Progenitor cell of endocrine pancreas (in vitro differentiated cells): Measurements from ENCODE around the gene ZMIZ2. TPM values are rescaled to one million over a fixed set of nuclear protein-coding genes. Genes with fewer than 3 reads are reported as not detected.
"Not testable (repeated sequence)": the region's sequence is repeated elsewhere in the genome, so short reads cannot be mapped to it uniquely, and the experiment has no call there.

Experiments
- DNase-seq: peaks from one replicate; pipeline ENCODE4 v3.0.0; 2021; ENCODE audit warnings: low spot score; ENCODE audit not compliant: unreplicated experiment
- H3K27ac Mint-ChIP-seq: 2 replicates; pipeline ENCODE4 v1.8.0; 2021; ENCODE audit warnings: mild to moderate bottlenecking, moderate library complexity, mixed read lengths
- H3K27me3 Mint-ChIP-seq: 2 replicates; pipeline ENCODE4 v1.8.0; 2021; ENCODE audit warnings: mixed read lengths
- H3K36me3 Mint-ChIP-seq: 2 replicates; pipeline ENCODE4 v1.8.0; 2022; ENCODE audit warnings: mixed read lengths; ENCODE audit not compliant: insufficient read depth
- H3K4me1 Mint-ChIP-seq: 2 replicates; pipeline ENCODE4 v1.8.0; 2021; ENCODE audit warnings: low read depth, mixed read lengths
- H3K4me3 Mint-ChIP-seq: 2 replicates; pipeline ENCODE4 v1.8.0; 2021; ENCODE audit warnings: low read depth, mild to moderate bottlenecking, moderate library complexity, mixed read lengths
- H3K9me3 Mint-ChIP-seq: 2 replicates; pipeline ENCODE4 v1.8.0; 2021; ENCODE audit warnings: low read depth, mixed read lengths
- long read RNA-seq: library from polyadenylated mRNA; unstranded; transcript quantifications from one replicate; pipeline ENCODE4 v2.0.0, GENCODE V29; 2020
- total RNA-seq: library from RNA; stranded (reverse); gene quantifications from 2 replicates; pipeline ENCODE4 v1.2.1, GENCODE V29; 2021
- TF ChIP-seq, protein P1 (sequence below): fragments of 200-600 bp; sonication (generic); IDR thresholded peaks from one replicate; pipeline ENCODE4 v1.5.0; 2021; ENCODE audit warnings: antibody characterized with exemption, mild to moderate bottlenecking; ENCODE audit not compliant: unreplicated experiment

Gene ZMIZ2, protein sequence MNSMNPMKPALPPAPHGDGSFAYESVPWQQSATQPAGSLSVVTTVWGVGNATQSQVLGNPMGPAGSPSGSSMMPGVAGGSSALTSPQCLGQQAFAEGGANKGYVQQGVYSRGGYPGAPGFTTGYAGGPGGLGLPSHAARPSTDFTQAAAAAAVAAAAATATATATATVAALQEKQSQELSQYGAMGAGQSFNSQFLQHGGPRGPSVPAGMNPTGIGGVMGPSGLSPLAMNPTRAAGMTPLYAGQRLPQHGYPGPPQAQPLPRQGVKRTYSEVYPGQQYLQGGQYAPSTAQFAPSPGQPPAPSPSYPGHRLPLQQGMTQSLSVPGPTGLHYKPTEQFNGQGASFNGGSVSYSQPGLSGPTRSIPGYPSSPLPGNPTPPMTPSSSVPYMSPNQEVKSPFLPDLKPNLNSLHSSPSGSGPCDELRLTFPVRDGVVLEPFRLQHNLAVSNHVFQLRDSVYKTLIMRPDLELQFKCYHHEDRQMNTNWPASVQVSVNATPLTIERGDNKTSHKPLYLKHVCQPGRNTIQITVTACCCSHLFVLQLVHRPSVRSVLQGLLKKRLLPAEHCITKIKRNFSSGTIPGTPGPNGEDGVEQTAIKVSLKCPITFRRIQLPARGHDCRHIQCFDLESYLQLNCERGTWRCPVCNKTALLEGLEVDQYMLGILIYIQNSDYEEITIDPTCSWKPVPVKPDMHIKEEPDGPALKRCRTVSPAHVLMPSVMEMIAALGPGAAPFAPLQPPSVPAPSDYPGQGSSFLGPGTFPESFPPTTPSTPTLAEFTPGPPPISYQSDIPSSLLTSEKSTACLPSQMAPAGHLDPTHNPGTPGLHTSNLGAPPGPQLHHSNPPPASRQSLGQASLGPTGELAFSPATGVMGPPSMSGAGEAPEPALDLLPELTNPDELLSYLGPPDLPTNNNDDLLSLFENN
- 217 and 222 TPM in 2 replicates for total RNA-seq
- long read RNA-seq, partial matches to known transcripts = 0 of 9 reads
- long read RNA-seq, other reads (novel, unspliced or antisense) = 9 of 9 reads

DNA sequence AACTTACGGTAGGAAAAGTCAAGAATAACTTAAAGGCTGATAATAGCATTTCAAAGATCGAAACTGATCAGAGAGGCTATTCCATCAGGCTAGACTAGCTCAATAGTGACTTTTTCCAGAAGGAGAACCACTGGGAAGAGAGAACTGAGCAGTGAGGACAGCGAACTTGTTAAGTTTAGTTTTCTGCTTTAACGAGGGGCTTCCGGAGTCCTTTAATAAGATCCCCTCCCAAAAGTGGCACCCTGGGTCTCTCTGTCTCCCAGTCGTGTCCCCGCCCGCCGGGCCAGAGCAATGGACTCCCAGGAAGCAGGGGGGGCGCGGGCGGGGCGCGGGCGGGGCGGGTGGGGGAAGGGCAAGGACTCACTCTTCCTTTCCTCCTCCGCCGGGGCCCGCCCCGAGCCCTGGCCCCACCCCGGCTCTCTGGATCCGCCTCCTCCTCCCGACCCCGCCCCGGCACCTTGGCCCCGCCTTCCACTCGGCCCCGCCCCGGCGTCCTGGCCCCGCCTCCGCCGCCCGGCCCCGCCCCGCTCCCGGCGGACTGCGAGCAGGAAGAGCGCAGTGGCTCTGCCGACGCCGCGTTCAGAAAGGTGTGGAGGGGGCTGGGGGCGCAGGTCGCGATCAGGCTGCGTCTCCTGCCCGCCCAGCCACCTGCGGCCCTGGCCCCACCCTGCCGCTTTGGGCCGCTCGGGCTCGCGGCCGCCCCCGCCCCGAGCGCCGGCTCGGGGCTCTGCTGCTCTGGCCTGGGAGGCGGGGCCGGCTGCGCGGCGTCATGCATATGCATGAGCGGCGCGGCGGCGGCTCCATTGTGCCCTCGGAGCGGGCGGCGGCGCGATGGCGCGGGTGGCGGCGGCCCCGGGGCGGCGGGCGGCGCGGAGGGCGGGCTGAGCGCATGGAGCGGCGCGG is at the start of gene ZMIZ2:
ZMIZ2 (plus strand) TSS at position 803 of the 903 bp plus-strand sequence. CDS start 7,403 bp downstream, outside the sequence.
- peak within 1 kb of the TSS; percentile 86 for H3K27ac Mint-ChIP-seq

GRCh38 chr7:44699598-44699997 is 49.0 kb upstream of the ZMIZ2 start:
- DNase-seq, H3K27me3 Mint-ChIP-seq, H3K9me3 Mint-ChIP-seq, H3K27ac Mint-ChIP-seq, H3K4me3 Mint-ChIP-seq, H3K4me1 Mint-ChIP-seq: not testable (repeated sequence)
- H3K36me3 Mint-ChIP-seq = peaks cover 51% of the 10 kb centered on the region

More for the DNA sequence above, at the start of gene ZMIZ2:
- DNase-seq = peak; percentile 91
- TF ChIP-seq, protein P1, sequence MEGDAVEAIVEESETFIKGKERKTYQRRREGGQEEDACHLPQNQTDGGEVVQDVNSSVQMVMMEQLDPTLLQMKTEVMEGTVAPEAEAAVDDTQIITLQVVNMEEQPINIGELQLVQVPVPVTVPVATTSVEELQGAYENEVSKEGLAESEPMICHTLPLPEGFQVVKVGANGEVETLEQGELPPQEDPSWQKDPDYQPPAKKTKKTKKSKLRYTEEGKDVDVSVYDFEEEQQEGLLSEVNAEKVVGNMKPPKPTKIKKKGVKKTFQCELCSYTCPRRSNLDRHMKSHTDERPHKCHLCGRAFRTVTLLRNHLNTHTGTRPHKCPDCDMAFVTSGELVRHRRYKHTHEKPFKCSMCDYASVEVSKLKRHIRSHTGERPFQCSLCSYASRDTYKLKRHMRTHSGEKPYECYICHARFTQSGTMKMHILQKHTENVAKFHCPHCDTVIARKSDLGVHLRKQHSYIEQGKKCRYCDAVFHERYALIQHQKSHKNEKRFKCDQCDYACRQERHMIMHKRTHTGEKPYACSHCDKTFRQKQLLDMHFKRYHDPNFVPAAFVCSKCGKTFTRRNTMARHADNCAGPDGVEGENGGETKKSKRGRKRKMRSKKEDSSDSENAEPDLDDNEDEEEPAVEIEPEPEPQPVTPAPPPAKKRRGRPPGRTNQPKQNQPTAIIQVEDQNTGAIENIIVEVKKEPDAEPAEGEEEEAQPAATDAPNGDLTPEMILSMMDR = no peak
- Mint-ChIP-seq H3K4me1 (peaks cover 26% of the 10 kb centered on the region), H3K4me3 (peak within 1 kb of the TSS; percentile 81), H3K9me3 (no peaks in the 10 kb centered on the region), H3K27me3 (no peaks in the 10 kb centered on the region), H3K36me3 (peaks cover 4% of the 10 kb centered on the region)

GRCh38 chr7:44700322-44700721 is 48.3 kb upstream of the ZMIZ2 start:
- no peaks in the 10 kb centered on the region for H3K9me3 Mint-ChIP-seq
- H3K4me3 Mint-ChIP-seq = no peak overlapping the region
- H3K36me3 Mint-ChIP-seq = peaks cover 52% of the 10 kb centered on the region
- no peaks in the 10 kb centered on the region for H3K4me1 Mint-ChIP-seq
- TF ChIP-seq, protein P1 = no peak
- peak overlapping the region; percentile 82 for H3K27ac Mint-ChIP-seq
- DNase-seq = no peak
- no peaks in the 10 kb centered on the region for H3K27me3 Mint-ChIP-seq

DNA sequence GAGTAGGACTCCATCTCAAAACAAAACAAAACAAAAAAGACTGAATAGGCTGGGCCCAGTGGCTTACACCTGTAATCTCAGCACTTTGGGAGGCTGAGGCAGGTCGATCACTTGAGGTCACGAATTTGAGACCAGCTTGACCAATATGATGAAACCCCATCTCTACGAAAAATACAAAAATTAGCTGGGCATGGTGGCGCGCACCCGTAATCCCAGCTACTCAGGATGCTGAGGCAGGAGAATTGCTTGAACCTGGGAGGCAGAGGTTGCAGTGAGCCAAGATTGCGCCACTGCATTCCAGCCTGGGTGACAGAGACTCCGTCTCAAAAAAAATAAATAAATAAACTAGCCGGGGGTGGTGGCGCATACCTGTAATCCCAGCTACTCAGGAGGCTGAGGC is 45.3 kb upstream of the ZMIZ2 start:
- H3K27me3 Mint-ChIP-seq, DNase-seq, H3K9me3 Mint-ChIP-seq, H3K4me3 Mint-ChIP-seq, H3K4me1 Mint-ChIP-seq, H3K27ac Mint-ChIP-seq: not testable (repeated sequence)
- peaks cover 41% of the 10 kb centered on the region for H3K36me3 Mint-ChIP-seq

DNA sequence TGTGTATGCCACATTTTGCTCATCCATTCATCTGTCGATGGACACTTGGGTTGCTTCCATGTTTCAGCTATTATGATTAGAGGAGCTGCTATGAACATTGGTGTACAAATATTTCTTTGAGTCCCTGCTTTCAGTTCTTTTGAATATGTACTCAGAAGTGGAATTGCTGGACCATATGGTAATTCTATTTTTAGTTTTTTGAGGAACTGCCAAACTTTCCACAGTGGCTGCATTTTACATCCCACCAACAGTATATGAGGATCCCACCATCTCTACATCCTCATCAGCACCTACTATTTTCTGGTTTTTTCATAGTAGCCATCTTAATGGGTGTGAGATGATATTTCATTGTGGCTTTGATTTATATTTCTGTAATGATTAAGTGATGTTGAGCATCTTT is 44.7 kb upstream of the ZMIZ2 start:
- peak overlapping the region; percentile 24 for H3K27ac Mint-ChIP-seq
- H3K36me3 Mint-ChIP-seq = peaks cover 41% of the 10 kb centered on the region
- no peak overlapping the region for H3K4me3 Mint-ChIP-seq
- H3K4me1 Mint-ChIP-seq = peaks cover 1% of the 10 kb centered on the region
- TF ChIP-seq, protein P1 = no peak
- no peaks in the 10 kb centered on the region for H3K27me3 Mint-ChIP-seq
- DNase-seq = no peak
- no peaks in the 10 kb centered on the region for H3K9me3 Mint-ChIP-seq
